H1 (cell line): ENCODE measurements around the gene ANKRD12. TPM values are rescaled to one million over a fixed set of nuclear protein-coding genes. Genes with fewer than 3 reads are reported as not detected.

Experiments
- CTCF ChIA-PET: fragments of 300-600 bp; sonication (Branson Sonifier 250); formaldehyde crosslinking; loops from one replicate; lab custom pipeline; 2021; ENCODE audit not compliant: partially characterized antibody; lab: Charles Lee
- POLR2A ChIA-PET: fragments of 300-600 bp; sonication (Branson Sonifier 250); formaldehyde crosslinking; loops from one replicate; lab custom pipeline; 2021; ENCODE audit warnings: inconsistent platforms; ENCODE audit not compliant: partially characterized antibody; lab: Charles Lee
- DNase-seq, 2 experiments: peaks; one replicate each; pipeline versions ENCODE4 v3.0.0 to v3.0.0-alpha.2; 2010 to 2022; ENCODE audit warnings: low spot score in 2 of 2, low read depth in 1 of 2, mixed read lengths in 1 of 2
- FAIRE-seq: peaks from 2 replicates; lab custom pipeline; 2011; peaks lifted over from hg19 to GRCh38; lab: Jason Lieb, UNC
- H2AFZ ChIP-seq: 2 replicates; pipeline ENCODE4 v1.8.1; 2012; ENCODE audit warnings: low read length, inconsistent platforms
- H2AK5ac ChIP-seq: 2 replicates; pipeline ENCODE4 v1.6.1; 2013; ENCODE audit warnings: low read depth, low read length
- H2BK120ac ChIP-seq: replicated peaks from 2 replicates; pipeline ENCODE3; 2013; ENCODE audit warnings: low read depth, low read length, inconsistent platforms
- H2BK12ac ChIP-seq: 2 replicates; pipeline ENCODE4 v1.6.1; 2013; ENCODE audit warnings: low read depth, low read length
- H2BK15ac ChIP-seq: 2 replicates; pipeline ENCODE4 v1.6.1; 2013; ENCODE audit warnings: low read length
- H2BK20ac ChIP-seq: 2 replicates; pipeline ENCODE4 v1.6.1; 2013; ENCODE audit warnings: low read length
- H2BK5ac ChIP-seq: 2 replicates; pipeline ENCODE4 v1.6.1; 2013; ENCODE audit warnings: low read depth, low read length
- H3K14ac ChIP-seq: 2 replicates; pipeline ENCODE4 v1.6.1; 2013; ENCODE audit warnings: inconsistent platforms; ENCODE audit not compliant: insufficient read length
- H3K18ac ChIP-seq: 2 replicates; pipeline ENCODE4 v1.6.1; 2013; ENCODE audit warnings: low read length; ENCODE audit errors: extremely low read depth
- H3K23ac ChIP-seq: 2 replicates; pipeline ENCODE4 v1.6.1; 2013; ENCODE audit warnings: inconsistent platforms; ENCODE audit not compliant: insufficient read length
- H3K23me2 ChIP-seq: 2 replicates; pipeline ENCODE4 v1.6.1; 2013; ENCODE audit warnings: low read depth, low read length
- H3K27ac ChIP-seq: 2 replicates; pipeline ENCODE4 v1.6.1; 2011; ENCODE audit warnings: low read depth, low read length, inconsistent platforms
- H3K27me3 ChIP-seq, 4 experiments: replicated peaks in 1 of 4; 1 replicate in 1 of 4; 2 replicates in 3 of 4; pipeline versions ENCODE4 v1.6.1 to v1.8.1; 2011 to 2013; ENCODE audit warnings: low read length in 3 of 4, mild to moderate bottlenecking in 3 of 4, inconsistent platforms in 2 of 4, mixed read lengths in 2 of 4, moderate library complexity in 1 of 4; ENCODE audit not compliant: control insufficient read depth in 3 of 4, insufficient read depth in 3 of 4; ENCODE audit errors: extremely low read depth in 1 of 4
- H3K36me3 ChIP-seq, 4 experiments: 2 replicates each; pipeline versions ENCODE4 v1.6.1 to v1.8.1; 2011 to 2013; ENCODE audit warnings: mild to moderate bottlenecking in 4 of 4, low read length in 3 of 4, moderate library complexity in 2 of 4, control low read depth in 1 of 4, inconsistent platforms in 1 of 4; ENCODE audit not compliant: insufficient read depth in 4 of 4, control insufficient read depth in 2 of 4
- H3K4ac ChIP-seq: replicated peaks from 2 replicates; pipeline ENCODE3; 2013; ENCODE audit warnings: low read length, low read depth, mixed read lengths, inconsistent platforms; ENCODE audit not compliant: insufficient read length
- H3K4me1 ChIP-seq, 4 experiments: replicated peaks in 1 of 4; 1 replicate in 1 of 4; 2 replicates in 3 of 4; pipeline versions ENCODE4 v1.6.1 to v1.8.1; 2011 to 2013; ENCODE audit warnings: low read length in 3 of 4, inconsistent platforms in 2 of 4, mixed read lengths in 1 of 4; ENCODE audit not compliant: insufficient read depth in 4 of 4, control insufficient read depth in 3 of 4
- H3K4me2 ChIP-seq, 2 experiments: 2 replicates each; pipeline versions ENCODE4 v1.6.1 to v1.8.1; 2011 to 2013; ENCODE audit warnings: low read depth in 2 of 2, low read length in 2 of 2, control low read depth in 1 of 2, inconsistent platforms in 1 of 2, mild to moderate bottlenecking in 1 of 2; ENCODE audit not compliant: insufficient read depth in 1 of 2
- H3K4me3 ChIP-seq, 4 experiments: fragments of 200-600, 300-600 bp in 1 of 4; sonication (generic), shearing (Covaris generic), sonication (Bioruptor Twin) in 1 of 4; 2 replicates each; pipeline versions ENCODE4 v1.5.1 to v1.8.1; 2011 to 2016; ENCODE audit warnings: low read length in 4 of 4, low read depth in 3 of 4, control low read depth in 2 of 4, inconsistent platforms in 2 of 4, mild to moderate bottlenecking in 2 of 4, mixed read lengths in 1 of 4, moderate library complexity in 1 of 4; ENCODE audit not compliant: insufficient read depth in 2 of 4; ENCODE audit errors: extremely low read depth in 1 of 4
- H3K56ac ChIP-seq: replicated peaks from 2 replicates; pipeline ENCODE3; 2013; ENCODE audit warnings: low read depth, mild to moderate bottlenecking, mixed read lengths, low read length, inconsistent platforms; ENCODE audit not compliant: insufficient read length
- H3K79me1 ChIP-seq: 2 replicates; pipeline ENCODE4 v1.6.1; 2013; ENCODE audit warnings: low read depth, low read length, control low read depth
- H3K79me2 ChIP-seq, 2 experiments: 2 replicates each; pipeline versions ENCODE4 v1.6.1 to v1.8.1; 2012 to 2013; ENCODE audit warnings: low read length in 2 of 2, mild to moderate bottlenecking in 2 of 2, inconsistent platforms in 1 of 2; ENCODE audit not compliant: insufficient read depth in 2 of 2, control insufficient read depth in 1 of 2
- H3K9ac ChIP-seq, 4 experiments: replicated peaks in 1 of 4; 1 replicate in 1 of 4; 2 replicates in 3 of 4; pipeline versions ENCODE4 v1.6.1 to v1.8.1; 2011 to 2013; ENCODE audit warnings: low read depth in 3 of 4, low read length in 3 of 4, control low read depth in 2 of 4, mild to moderate bottlenecking in 2 of 4, moderate library complexity in 2 of 4, inconsistent platforms in 1 of 4; ENCODE audit errors: extremely low read depth in 1 of 4
- H3K9me3 ChIP-seq, 2 experiments: 2 replicates each; pipeline versions ENCODE4 v1.6.1 to v1.8.1; 2012 to 2013; ENCODE audit warnings: mild to moderate bottlenecking in 2 of 2, moderate library complexity in 2 of 2, control low read depth in 1 of 2, inconsistent platforms in 1 of 2, low read depth in 1 of 2, low read length in 1 of 2, mixed read lengths in 1 of 2; ENCODE audit not compliant: insufficient read depth in 2 of 2
- H4K20me1 ChIP-seq, 2 experiments: replicated peaks in 1 of 2; 2 replicates each; pipeline versions ENCODE3 to v1.8.1; 2011 to 2013; ENCODE audit warnings: inconsistent platforms in 2 of 2, low read length in 2 of 2, mild to moderate bottlenecking in 1 of 2; ENCODE audit not compliant: insufficient read depth in 2 of 2, control insufficient read depth in 1 of 2
- H4K5ac ChIP-seq: 2 replicates; pipeline ENCODE4 v1.6.1; 2013; ENCODE audit warnings: low read length, low read depth, mixed read lengths, inconsistent platforms; ENCODE audit not compliant: insufficient read length
- H4K8ac ChIP-seq: 2 replicates; pipeline ENCODE4 v1.8.0; 2013; ENCODE audit warnings: mild to moderate bottlenecking, moderate library complexity, low read length, inconsistent platforms; ENCODE audit not compliant: insufficient read depth; ENCODE audit errors: extremely low read depth
- H4K91ac ChIP-seq: replicated peaks from 2 replicates; pipeline ENCODE3; 2013; ENCODE audit warnings: low read length, mixed read lengths, inconsistent platforms; ENCODE audit not compliant: insufficient read length
- JUN ChIP-seq: IDR thresholded peaks from 2 replicates; pipeline ENCODE4 v1.6.1; 2011; ENCODE audit warnings: low read depth, mild to moderate bottlenecking, improper control_type of control experiment, low read length
- KDM1A ChIP-seq: fragments of 200-600, 300-600 bp; sonication (generic); IDR thresholded peaks from 2 replicates; pipeline ENCODE4 v1.7.1; 2016; ENCODE audit warnings: mild to moderate bottlenecking, low read length, borderline replicate concordance
- NANOG ChIP-seq: IDR thresholded peaks from 2 replicates; pipeline ENCODE4 v1.6.1; 2011; ENCODE audit warnings: low read length, low read depth, mild to moderate bottlenecking, inconsistent platforms; ENCODE audit not compliant: insufficient read depth, poor library complexity, severe bottlenecking
- RXRA ChIP-seq: IDR thresholded peaks from 2 replicates; pipeline ENCODE4 v1.6.1; 2011; ENCODE audit warnings: low read depth, mild to moderate bottlenecking, low read length, moderate library complexity; ENCODE audit not compliant: insufficient read depth
- YY1 ChIP-seq: IDR thresholded peaks from 2 replicates; pipeline ENCODE4 v1.6.1; 2011; ENCODE audit warnings: low read depth, mild to moderate bottlenecking, low read length
- WGBS, 2 experiments: shearing (Covaris generic) in 1 of 2; methylation state at CpG; one replicate each; pipeline versions ENCODE4 v1.1.6 to v1.1.7; 2013 to 2015; ENCODE audit warnings: low lambda C conversion rate in 2 of 2, mixed read lengths in 2 of 2, inconsistent platforms in 1 of 2, low coverage in 1 of 2, missing lambda C conversion rate in 1 of 2; ENCODE audit not compliant: insufficient replicate concordance in 2 of 2, insufficient coverage in 1 of 2, insufficient read length in 1 of 2; ENCODE audit errors: extremely low coverage in 1 of 2, missing lambda C conversion rate in 1 of 2; 5-methylcytosine and 5-hydroxymethylcytosine counted together
- polyA plus RNA-seq, 7 experiments: library from polyadenylated mRNA; depleted of rRNA in 3 of 7; stranded (reverse) in 5 of 7; unstranded in 2 of 7; fragments of >200 nt in 5 of 7; fragments of 200-250 nt in 2 of 7; gene quantifications; 1 replicate in 5 of 7; 2 replicates in 1 of 7; 4 replicates in 1 of 7; pipeline versions ENCODE4 v1.2.1 to v1.2.3, GENCODE V29; 2011 to 2013; ENCODE audit warnings: missing spikeins in 2 of 7, mixed read lengths in 2 of 7
- total RNA-seq: library from RNA; stranded (reverse); fragmentation: NEBNext Ultra II Directional; extraction: Animal tissue kit (Norgen Biotek cat#: 25700); gene quantifications from 2 replicates; pipeline ENCODE4 v1.2.1, GENCODE V29; 2021

The ANKRD12 gene
- total and polyA plus RNA-seq, 2 of the 8 experiments (the other 6 are each of a cell fraction or from before 2014, with no cell fraction given), result 2.6 to 37.9 TPM

GRCh38 chr18:9117980-9118841, 18.4 kb upstream of the ANKRD12 start:
- no peak overlapping the region for H3K4me3 ChIP-seq
- H3K9ac ChIP-seq, result no peak overlapping the region
- H3K79me1 ChIP-seq, result no peaks in the 10 kb centered on the region; the same call in 1 of the 2 replicates
- no peak overlapping the region for H3K4ac ChIP-seq
- H2BK120ac ChIP-seq, result no peak overlapping the region
- H3K18ac ChIP-seq, result no peak overlapping the region
- H3K14ac ChIP-seq, result no peak overlapping the region
- WGBS, 2 experiments, result 85% methylated on average over 5 of the region's 5 CpGs; no CpG with 5 or more reads in 1 of the 2 experiments
- peaks cover 5 to 10% of the 10 kb centered on the region in 2 experiments for H4K20me1 ChIP-seq
- peaks cover 0 to 64% (median 25%) of the 10 kb centered on the region in 4 experiments; a peak in 6 of 8 replicates for H3K36me3 ChIP-seq
- no peak overlapping the region for H3K23ac ChIP-seq
- H3K56ac ChIP-seq, result no peak overlapping the region
- peaks cover 2 to 75% of the 10 kb centered on the region in 2 experiments for H3K79me2 ChIP-seq
- H2AK5ac ChIP-seq, result no peak overlapping the region
- H4K8ac ChIP-seq, result no peak overlapping the region
- ChIA-PET CTCF (interaction anchor here (0.7 kb wide), 1 partner anchor 10 kb away, joined by 3 read pairs; no protein-coding TSS in a partner anchor), POLR2A (interaction anchor here (0.8 to 7.1 kb wide), 5 partner anchors 9 to 17 kb away, joined by 3 to 61 read pairs (median 25); partner anchors contain the start of genes ANKRD12 and NDUFV2)
- H3K9me3 ChIP-seq, result no peaks in the 10 kb centered on the region
- H2BK12ac ChIP-seq, result no peak overlapping the region
- no peak overlapping the region for H4K5ac ChIP-seq
- FAIRE-seq (no peak), DNase-seq (no peak)
- H2BK20ac ChIP-seq, result no peak overlapping the region
- no peaks in the 10 kb centered on the region for H3K27me3 ChIP-seq
- no peaks in the 10 kb centered on the region for H3K23me2 ChIP-seq
- no peak overlapping the region for H2BK5ac ChIP-seq
- H3K4me2 ChIP-seq, result no peak overlapping the region
- TF ChIP-seq YY1, result no peak
- TF ChIP-seq RXRA, result no peak
- no peak for TF ChIP-seq KDM1A
- TF ChIP-seq JUN, result no peak
- TF ChIP-seq NANOG, result no peak
- no peak overlapping the region for H2AFZ ChIP-seq
- H4K91ac ChIP-seq, result no peak overlapping the region
- H3K4me1 ChIP-seq, result no peaks in the 10 kb centered on the region; a peak in 1 of 7 replicates
- no peak overlapping the region for H3K27ac ChIP-seq
- H2BK15ac ChIP-seq, result no peak overlapping the region
